GM21360 (cell line): ENCODE measurements around the gene PSMC3IP.
"Not testable (repeated sequence)": the region's sequence is repeated elsewhere in the genome, so short reads cannot be mapped to it uniquely, and the experiment has no call there.

Source experiments
- ATAC-seq: cut with Tn5 transposase; IDR thresholded peaks from one replicate; pipeline ENCODE4 v1.9.1; 2021; ENCODE audit warnings: mild to moderate bottlenecking, moderate library complexity; ENCODE audit not compliant: unreplicated experiment

The PSMC3IP gene

DNA sequence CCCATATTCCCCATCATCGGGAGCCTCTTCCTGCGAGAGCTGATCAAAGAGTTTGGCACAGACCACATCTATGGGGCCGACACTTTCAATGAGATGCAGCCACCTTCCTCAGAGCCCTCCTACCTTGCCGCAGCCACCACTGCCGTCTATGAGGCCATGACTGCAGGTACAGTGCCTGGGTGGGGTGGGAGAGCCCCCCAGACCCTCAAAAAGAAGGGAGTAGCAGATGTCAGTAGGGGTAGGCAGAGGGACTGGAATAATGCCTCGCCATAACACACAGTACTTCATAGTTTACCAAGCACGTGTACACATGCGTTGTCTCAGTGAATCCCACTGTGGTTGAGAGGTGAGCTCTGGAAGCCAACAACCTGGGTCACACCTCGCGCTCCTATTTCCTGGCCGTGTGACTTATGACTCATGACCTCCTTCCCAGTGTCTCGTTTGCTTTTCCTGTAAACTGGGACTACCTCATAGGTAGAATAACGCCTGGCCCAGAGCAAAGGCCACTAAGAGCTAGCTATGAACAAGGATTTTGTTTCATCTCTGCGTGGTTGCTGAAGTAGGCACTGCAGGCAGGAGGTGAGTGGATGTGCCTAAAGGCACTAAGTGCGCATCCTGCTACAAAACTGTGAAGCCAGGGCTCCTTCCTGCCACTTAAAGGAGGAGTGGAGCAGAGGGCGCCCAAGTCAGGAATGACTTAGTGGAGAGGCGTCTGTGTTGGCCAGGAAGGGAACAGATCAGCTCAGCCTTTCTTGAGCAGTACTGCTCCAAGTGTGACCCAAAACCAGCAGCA lies 36.3 kb downstream of the PSMC3IP start:
- ATAC-seq, result no peak

DNA sequence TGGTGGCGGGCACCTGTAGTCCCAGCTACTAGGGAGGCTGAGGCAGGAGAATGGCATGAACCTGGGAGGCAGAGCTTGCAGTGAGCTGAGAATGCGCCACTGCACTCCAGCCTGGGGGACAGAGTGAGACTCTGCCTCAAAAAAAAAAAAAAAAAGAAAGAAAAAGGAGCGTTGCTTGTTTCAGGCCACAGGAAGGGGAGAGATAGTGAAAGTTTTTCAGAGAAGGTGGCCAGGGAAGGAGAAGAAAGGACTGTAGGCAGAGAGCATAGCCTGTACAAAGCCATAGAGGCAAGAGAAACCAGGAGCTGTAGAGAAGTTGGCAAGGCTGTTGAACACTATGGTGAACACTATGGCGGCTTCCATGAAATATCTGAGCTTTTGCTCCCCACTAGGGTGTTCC lies 37.0 kb downstream of the PSMC3IP start:
- not testable (repeated sequence) for ATAC-seq

DNA sequence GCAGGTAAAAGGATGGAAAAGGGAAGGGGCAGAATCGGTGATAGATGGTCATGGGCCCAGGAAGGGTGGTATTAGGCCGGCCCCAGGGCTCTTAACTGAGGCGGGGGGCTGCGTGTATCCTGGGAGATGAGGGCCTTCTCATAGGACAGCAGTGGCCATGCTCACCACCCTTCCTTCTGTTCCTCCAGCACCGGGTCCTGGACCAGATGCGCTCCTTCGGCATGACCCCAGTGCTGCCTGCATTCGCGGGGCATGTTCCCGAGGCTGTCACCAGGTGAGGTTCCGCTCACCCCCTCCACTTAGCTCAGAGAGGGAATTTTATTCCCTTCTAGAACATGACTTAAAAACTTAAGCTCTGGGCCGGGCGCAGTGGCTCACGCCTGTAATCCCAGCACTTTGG lies 39.0 kb downstream of the PSMC3IP start:
- ATAC-seq, result no peak

DNA sequence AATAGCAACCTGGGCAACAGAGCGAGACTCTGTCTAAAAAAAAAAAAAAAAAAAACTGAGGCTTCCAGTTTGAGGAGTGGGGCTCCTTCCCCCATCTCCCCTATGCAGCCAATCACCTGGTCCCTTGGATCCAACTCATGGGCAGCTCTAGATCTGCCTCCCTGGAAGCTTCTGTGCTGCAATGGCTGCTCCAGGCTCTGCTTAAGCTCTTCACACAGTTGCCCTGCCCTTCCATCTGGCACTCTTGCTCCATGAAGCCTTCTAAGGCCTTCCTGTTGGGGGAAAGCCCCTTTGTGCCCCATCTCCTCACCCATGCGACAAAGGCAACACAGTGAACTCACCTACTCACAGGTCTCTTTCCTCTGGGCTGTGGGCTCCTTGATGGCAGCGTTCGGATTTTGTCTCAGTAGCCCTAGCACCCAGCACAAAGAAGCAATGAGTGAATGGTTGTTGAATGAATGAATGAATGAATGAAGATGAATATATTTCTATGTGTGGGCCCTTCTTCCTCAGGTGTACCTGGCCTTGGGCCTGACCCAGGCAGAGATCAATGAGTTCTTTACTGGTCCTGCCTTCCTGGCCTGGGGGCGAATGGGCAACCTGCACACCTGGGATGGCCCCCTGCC lies 39.6 kb downstream of the PSMC3IP start:
- ATAC-seq, result no peak

DNA sequence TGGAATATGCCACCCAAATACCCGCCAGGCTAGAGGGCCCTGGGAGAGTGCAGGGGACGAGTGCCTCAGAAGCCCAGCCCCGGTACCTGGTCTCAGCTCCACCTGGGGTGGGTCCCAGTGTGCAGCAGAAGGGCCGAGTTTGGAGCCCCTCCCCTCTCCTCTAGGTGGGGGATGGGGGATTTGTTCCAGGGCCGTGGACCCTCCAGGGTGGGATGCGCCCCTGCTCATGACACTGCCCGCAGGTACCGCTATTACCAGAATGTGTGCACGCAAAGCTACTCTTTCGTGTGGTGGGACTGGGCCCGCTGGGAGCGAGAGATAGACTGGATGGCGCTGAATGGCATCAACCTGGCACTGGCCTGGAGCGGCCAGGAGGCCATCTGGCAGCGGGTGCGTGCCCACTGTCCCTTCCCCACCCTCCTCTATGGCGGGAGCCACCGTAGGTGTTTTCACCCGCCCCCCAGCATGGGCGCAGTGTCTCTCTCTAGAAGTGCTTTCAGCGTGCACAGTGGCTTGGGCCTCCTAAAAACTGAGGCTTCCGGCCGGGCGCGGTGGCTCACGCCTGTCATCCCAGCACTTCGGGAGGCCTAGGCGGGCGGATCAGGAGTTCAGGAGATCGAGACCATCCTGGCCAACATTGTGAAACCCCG lies 40.2 kb downstream of the PSMC3IP start:
- no peak for ATAC-seq

DNA sequence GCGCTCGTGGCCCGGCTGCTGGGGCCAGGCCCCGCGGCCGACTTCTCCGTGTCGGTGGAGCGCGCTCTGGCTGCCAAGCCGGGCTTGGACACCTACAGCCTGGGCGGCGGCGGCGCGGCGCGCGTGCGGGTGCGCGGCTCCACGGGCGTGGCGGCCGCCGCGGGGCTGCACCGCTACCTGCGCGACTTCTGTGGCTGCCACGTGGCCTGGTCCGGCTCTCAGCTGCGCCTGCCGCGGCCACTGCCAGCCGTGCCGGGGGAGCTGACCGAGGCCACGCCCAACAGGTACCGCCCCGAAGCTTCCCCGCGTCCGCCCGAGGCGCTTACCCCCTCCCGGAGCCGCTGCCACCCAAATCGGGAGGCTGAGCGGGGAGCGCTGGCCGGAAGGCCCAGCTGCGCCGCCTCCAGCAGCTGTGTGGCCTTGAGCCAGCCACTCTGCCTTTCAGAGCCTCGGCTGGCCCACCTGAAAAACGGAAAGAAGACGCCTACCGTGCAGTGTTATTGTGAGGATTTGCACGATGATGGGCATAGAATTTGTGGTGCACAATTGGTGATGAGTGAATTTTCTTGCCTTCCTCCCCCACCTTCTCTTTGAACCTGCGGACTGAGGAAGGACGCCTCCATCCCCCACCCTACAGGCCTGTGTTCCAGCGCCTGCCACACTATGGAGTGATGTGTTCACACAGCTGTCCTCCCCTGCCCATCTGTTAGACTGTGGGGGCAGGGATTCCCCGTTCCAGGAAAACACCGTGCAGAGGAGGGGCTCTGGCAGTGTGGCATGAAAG lies 41.0 kb downstream of the PSMC3IP start:
- peak; percentile 48 for ATAC-seq

DNA sequence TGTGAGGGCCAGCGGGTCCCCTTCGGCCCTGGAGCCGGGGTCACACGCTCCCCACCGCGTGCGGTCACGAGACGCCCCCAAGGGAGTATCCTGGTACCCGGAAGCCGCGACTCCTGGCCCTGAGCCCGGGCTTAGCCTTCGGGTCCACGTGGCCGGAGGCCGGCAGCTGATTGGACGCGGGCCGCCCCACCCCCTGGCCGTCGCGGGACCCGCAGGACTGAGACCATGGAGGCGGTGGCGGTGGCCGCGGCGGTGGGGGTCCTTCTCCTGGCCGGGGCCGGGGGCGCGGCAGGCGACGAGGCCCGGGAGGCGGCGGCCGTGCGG lies 41.5 kb downstream of the PSMC3IP start, which contains the start of gene NAGLU:
NAGLU (plus strand) TSS at position 194 of the 324 bp plus-strand sequence; CDS start at position 226, 32 bp downstream.
- ATAC-seq, result peak; percentile 76

DNA sequence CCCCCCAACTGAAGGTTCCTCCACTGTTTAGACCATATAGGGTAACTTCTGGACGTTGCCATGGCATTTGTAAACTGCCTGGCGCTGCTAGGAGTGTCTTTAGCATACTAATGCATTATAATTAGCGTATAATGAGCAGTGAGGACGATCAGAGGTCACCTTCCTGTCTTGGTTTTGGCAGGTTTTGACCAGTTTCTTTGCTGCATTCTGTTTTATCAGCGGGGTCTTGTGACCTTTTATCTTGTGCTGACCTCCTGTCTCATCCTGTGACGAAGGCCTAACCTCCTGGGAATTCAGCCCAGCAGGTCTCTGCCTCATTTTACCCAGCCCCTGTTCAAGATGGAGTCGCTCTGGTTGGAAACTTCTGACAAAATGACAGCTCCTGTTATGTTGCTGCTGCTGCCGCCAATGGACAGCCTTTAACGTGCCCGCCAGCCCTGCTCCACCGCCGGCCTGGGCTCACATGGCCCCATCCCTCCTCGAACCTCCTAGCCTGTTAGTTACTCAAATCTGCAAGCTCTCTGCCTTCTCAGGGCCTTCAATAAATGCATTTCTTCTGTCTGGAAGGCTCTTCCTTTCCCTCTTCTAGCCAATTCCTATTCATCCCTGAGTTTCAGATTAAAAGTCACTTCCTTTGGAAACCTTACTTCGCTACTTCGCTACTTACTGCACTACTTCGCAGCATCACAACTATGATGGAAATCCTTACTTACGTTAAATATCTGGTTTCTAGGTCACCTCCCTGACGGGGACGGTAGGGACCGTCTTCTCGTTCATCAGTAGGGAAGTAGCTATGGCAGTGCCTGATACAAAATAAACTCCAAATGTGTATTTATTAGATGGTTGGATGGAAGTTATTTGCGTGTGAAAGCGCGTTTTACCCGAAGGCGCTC lies 42.1 kb downstream of the PSMC3IP start:
- no peak for ATAC-seq

DNA sequence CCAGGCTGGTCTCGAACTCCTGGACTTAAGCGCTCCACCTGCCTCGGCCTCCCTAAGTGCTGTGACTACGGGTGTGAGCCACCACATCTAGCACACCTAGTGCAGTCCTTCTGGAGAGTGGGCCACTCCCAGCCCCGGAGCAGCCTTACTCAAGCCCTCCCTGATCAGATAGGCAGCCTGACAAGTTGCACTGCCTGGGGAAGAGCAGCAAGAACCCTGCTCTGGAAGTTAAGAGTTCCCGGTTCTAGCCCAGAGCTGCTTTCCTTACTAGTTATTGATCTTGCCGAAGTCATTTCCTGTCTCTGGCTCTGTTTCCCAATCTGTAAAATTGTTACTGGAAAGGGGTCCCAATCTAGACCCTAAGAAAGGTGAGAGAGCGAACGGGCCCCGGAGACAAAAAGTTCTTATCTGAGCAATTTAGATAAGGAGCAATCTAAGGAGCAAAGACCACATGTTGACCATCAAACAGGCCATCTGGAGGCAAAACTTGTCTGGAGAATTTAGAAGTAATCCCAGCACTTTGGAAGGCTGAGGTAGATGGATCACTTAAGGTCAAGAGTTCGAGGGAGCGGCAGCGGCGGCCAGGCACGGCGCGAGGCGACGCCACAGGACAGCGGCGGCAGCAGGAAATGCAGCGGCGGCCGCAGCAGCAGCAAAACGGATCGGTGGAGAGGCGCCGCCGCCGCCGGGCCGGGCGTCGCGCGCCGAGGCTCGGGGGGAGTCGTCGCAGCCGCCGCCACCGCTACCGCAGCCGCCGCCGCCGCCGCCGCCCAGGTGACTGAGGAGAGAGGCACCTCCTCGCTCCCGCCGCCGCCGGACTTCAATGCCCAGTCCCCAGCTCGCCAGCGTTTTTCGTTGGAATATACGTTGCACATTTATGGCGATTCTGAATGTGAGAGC lies 45.8 kb downstream of the PSMC3IP start:
- ATAC-seq, result no peak

DNA sequence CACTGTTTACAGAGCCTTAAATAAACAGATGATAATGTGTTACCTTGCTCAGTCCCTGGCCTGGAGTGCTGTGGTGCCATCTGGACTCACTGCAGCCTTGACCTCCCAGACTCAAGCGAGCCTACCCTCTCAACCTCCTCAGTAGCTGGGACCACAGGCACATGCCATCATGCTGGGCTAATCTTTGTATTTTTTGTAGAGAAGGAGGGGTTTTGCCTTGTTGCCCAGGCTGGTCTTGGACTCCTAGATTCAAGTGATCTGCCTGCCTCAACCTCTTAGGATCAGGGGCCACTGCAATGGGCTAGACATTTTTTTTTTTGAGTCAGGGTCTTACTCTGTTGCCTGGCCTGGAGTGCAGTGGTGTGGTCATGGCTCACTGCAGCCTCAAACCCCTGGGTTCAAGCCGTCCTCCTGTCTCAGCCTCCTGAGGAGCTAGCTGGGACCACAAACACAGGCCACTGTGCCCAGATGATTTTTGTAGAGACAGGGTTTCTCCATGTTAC lies 46.5 kb downstream of the PSMC3IP start:
- ATAC-seq, result no peak

DNA sequence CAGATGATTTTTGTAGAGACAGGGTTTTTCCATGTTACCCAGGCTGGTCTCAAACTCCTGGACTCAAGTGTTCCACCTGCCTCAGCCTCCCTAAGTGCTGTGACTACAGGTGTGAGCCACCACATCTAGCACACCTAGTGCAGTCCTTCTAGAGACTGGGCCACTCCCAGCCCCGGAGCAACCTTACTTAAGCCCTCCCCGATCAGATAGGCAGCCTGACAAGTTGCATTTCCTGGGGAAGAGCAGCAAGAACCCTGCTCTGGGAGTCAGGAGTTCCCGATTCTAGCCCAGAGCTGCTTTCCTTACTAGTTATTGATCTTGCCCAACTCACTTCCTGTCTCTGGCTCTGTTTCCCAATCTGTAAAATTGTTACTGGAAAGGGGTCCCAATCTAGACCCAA lies 48.5 kb downstream of the PSMC3IP start:
- ATAC-seq, result no peak

DNA sequence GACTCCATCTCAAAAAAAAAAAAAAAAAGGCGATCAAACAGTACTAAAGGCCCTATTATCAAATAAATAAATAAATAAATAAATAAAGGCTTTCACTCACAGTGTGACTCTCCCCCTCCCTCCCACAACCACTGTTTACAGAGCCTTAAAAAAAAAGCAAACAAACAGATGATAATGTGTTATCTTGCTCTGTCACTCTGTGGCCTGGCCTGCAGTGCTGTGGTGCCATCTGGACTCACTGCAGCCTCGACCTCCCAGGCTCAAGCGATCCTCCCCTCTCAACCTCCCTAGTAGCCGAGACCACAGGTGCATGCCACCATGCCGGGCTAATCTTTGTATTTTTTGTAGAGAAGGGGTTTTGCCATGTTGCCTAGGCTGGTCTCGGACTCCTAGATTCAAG lies 49.6 kb downstream of the PSMC3IP start:
- ATAC-seq, result no peak

DNA sequence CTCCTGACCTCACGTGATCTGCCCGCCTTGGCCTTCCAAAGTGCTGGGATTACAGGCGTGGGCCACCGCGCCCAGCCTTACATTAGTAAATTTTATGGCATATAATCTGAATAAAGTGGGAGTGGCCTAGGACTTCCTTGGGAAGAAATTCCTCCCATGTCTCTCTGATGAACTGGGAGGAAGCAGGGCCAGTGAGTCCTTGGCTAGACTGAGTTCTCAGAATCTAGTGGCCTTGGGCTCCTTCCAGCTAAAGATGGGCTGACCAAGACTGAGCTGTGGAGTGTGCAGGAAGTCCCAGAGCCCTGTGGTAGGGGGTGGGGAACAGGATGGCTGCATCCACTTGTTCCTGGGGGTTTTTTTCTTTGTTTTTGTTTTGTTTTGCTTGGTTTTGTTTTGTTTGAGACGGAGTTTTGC lies 51.5 kb downstream of the PSMC3IP start:
- no peak for ATAC-seq

DNA sequence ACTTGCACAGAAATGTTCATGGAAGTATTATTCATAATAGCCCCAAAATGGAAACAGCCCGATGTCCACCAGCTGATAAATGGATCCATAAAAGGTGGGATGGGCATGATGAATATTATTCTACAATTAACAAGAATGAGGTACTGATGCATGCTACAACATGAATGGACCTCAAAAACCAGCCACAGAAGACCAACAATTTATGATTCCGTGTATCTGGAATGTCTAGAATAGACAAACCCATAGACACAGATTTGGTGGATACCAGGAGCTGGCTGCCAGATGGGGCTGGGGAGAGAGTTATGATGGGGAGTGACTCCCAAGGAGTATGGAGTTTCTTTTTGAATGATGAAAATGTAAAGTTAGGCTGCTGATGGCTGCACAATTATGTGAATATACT lies 52.3 kb downstream of the PSMC3IP start:
- ATAC-seq, result no peak

DNA sequence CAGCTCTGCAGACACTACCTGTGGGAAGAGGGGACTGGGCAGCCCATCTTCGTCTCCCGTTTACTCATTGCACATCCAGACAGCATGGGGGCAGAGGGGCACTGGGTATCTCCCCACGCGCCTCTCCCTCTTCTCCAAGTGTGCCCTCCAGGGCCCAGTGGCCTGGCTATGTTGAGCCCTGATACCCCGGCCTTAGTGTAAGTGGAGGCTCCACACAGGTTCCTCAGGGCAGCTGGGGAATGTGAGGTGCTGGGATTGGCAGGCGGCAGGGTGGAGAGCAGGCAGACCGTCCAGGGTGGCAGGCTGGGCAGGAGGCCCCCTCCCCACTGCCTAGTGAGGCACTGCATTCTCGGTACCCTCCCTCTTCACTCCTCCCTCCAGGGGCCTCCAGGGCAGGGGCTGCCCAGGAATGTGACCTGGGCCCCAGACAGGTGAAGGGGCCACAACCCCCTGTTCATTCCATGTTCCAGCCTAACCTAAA lies 54.7 kb downstream of the PSMC3IP start:
- no peak for ATAC-seq
